Ureter (tissue), 1 donor: ENCODE data around the gene MAMDC4. TPM values are rescaled to one million over a fixed set of nuclear protein-coding genes. Genes with fewer than 3 reads are reported as not detected.
"Not testable (repeated sequence)": the region's sequence is repeated elsewhere in the genome, so short reads cannot be mapped to it uniquely, and the experiment has no call there.

Experiments used
- DNase-seq: peaks from one replicate; pipeline ENCODE4 v3.0.0-alpha.2; 2020; ENCODE audit warnings: low spot score
- total RNA-seq: library from RNA; stranded (reverse); gene quantifications from one replicate; pipeline ENCODE4 v1.2.4, GENCODE V29; 2023
- donor health status: DM: yes; HTN: yes; CAD: no.

The MAMDC4 gene
- total RNA-seq, 1 donor from 2014 or later = 10.7 TPM

DNA sequence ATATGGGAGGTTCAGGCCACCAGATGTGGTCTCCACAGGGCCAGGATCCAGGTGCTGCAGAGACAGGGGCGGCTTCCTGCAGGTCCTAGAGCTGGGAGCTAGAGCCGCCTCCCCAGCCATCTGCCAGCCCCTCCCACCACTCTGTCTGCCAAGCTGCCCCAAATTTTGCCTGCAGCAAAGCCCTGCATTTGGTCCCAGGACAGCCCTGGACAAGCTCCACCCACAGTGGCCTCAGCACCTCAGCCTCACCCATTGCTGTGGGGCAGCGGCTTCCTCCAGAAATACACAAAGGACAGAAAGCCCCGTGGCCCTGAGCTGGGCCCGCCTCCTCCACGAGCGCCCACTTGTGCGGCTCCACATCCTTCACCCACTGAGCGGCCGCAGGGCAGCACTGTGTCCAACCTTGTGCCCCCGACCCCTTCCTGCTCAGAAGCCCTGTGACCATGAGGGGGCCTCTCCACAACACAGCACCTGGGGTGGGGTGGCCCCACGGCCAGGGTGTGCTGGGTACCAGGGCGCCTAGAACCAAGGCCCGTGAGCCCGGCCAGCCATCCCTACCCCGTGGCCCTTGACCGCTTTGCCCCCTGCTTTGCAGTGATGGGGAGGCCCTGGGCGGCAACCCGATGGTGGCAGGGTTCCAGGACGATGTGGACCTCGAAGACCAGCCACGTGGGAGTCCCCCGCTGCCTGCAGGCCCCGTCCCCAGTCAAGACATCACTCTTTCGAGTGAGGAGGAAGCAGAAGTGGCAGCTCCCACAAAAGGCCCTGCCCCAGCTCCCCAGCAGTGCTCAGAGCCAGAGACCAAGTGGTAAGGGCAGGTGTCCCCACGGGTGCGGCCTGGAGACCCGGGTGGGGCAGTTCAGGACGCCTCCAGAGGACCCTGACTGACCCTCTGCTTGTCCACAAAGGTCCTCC is 13.6 kb upstream of the MAMDC4 start:
- no peak for DNase-seq

DNA sequence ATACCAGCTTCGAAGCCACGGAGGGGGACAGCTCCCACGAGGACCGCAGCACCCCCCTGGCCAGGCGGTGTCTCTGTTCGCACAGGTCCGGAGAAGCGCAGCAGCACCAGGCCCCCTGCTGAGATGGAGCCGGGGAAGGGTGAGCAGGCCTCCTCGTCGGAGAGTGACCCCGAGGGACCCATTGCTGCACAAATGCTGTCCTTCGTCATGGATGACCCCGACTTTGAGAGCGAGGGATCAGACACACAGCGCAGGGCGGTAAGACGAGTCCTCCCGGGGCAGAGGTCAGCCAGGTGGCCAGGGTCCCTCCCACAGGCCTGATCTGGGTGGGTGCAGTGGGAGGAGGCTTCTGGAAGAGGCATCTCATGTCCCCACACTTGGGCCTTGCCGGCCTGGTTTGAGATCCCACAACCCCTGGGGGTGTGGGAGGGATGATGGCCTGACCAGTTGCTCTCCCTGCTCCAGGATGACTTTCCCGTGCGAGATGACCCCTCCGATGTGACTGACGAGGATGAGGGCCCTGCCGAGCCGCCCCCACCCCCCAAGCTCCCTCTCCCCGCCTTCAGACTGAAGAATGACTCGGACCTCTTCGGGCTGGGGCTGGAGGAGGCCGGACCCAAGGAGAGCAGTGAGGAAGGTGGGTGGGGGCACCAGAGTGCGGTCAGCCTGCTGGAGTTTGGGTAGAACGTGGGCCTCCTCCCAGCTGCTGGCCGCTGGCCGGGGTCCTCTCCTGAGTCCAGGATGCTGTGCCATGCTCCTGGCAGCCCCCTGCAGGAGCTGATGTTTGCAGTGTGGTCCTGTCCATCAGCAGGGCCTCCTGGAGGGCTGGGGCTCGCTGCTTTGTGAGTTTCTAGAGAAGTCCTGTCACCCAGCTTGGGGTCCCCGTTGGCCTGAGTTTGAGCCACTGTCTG is 12.7 kb upstream of the MAMDC4 start:
- DNase-seq = no peak

- no peak for DNase-seq
These were observed 11.8 kb upstream of the MAMDC4 start for GRCh38 chr9:136840140-136840876.

- no peak for DNase-seq
These were observed 11.1 kb upstream of the MAMDC4 start for GRCh38 chr9:136840877-136841645.

GRCh38 chr9:136841646-136842379 is 10.3 kb upstream of the MAMDC4 start:
- not testable (repeated sequence) for DNase-seq

DNA sequence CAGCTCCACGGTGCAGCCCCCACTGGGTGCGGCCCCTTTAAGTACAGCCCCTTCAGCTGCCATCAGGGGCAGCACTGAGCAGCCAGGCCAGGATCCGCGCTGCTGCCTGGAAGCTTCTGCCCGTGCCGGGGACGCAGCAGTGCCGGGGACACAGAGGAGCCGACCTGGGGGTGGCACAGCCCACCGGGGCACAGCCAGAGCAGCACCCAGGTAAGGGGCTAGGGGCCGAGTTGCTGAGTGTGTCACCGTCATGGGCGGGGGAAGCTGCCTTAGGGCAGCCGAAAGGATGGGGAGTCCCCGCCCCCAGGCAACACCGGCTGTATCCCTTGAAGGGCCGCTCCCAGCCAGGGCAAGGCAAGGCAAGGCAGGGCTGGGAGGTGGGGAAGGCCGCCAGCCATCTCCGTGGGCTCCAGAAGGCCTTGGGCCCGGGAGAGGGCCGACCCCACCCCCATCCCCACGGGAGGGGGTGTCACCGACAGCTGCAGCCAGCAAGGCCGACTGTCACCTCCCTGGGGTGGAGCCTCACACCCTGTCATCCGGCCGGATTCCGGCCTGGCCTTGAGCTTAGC is 9.7 kb upstream of the MAMDC4 start, which contains the start of gene AJM1:
Gene AJM1 (plus strand): TSS at position 99 of the 569 bp plus-strand sequence. CDS start 1,937 bp downstream, outside the sequence.
- DNase-seq = peak; percentile 70

DNA sequence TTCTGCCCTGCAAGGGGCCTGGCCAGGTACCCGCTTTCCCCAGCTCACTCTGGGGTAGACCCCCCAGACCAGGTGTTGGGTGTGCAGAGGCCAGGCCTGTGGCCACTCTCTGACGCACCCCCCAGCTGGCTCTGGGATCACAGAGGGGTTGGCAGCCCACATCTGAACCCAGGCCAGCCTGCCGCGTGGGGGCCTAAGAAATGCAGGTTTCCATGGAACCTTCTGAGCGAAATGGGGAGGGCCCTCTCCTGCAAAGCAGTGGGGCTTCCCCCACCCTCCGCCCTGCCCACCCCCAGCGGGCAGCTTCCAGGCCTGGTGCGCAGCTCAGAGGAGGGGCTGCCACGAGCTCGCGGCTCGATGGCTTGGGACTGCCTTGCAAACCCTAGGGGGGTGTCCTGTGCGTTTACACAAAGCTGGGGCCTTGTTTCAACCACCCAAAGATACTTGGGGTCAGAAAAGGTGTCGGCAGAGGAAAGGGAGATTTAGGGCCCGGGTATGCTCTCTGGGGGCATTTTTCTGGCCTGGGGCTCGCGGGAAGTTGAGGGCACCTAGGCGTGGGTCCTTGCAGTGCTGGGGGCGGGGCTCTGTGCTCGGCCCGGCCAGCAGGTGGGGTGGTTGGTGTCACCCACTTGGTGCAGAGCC is 8.9 kb upstream of the MAMDC4 start:
- DNase-seq = not testable (repeated sequence)

- DNase-seq = not testable (repeated sequence)
These were observed 8.1 kb upstream of the MAMDC4 start for GRCh38 chr9:136843801-136844740.

- DNase-seq = no peak
These were observed 7.2 kb upstream of the MAMDC4 start for GRCh38 chr9:136844761-136845464.

- no peak for DNase-seq
These were observed 6.5 kb upstream of the MAMDC4 start for GRCh38 chr9:136845465-136846260.

- DNase-seq = no peak
These were observed 5.6 kb upstream of the MAMDC4 start for GRCh38 chr9:136846376-136847087.

DNA sequence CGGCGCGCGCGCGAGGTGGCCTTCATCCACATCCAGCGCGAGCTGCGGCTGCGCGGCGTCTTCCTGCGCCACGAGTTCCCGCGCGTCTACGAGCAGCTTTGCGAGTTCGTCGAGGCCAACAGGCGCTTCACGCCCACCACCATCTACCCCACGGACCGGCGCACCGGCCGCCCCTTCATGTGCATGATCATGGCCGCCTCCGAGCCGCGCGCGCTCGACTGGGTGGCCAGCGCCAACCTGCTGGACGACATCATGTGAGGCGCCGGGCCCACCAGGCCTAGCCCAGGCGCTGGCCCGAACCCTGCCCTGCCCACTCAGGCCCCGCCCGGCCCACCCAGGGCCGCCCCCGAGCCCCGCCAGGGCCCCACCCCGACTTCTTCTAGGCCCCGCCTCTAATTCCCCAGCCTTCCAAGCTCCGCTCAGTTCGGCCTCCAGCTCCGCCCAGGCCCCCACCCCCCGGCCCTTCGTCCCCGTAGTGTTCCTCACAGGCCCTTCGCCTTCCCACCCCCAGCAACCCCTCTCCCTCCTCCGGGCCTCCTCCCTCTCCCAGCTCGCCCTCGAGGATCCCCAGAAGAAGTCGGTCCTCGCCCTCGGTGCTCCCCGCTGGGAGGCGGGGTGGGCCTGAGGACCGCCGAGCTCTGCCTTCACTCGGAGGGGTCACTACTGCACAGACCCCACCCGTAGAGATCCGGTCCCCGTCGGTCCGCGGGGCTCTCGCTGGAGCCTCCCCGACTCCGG is 4.9 kb upstream of the MAMDC4 start:
- DNase-seq = no peak

DNA sequence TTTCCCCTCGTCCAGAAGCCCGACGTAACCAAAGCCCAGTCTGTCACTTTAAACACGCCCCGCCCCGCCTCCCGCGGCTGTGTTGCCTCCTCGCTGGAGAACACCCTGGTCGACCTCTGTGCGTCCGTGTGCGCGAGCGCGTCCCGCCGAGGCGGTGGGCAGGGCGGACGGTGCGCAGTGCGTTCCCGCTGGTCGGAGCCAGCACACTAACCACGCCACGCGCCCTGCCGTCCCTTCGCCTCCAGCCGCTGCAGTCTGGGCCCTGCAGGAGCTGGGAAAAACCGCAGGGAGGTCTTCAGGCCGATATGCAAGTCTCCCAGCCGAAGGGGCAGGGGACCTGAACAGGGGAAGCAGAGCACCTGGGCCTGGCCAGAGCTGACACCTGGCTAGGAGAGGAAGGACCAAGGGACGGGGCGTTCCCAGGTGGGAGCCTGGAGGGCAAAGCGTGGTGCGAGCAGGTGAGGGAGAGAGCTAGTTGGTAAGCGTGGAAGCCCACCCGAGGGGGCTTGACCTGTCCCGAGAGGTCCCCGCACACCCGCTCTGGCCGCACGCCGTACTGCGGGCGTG is 4.2 kb upstream of the MAMDC4 start:
- peak; percentile 85 for DNase-seq

GRCh38 chr9:136848393-136849037 is 3.6 kb upstream of the MAMDC4 start:
- no peak for DNase-seq
